K562 (cell line): Measurements from ENCODE around the gene ITSN2. TPM values are rescaled to one million over a fixed set of nuclear protein-coding genes. Genes with fewer than 3 reads are reported as not detected.

ENCODE experiments used
- BRD4 ChIP-seq: fragments of 200-600 bp; sonication (generic); IDR thresholded peaks from 2 replicates; pipeline ENCODE4 v1.6.1; 2017; ENCODE audit warnings: inconsistent platforms
- FOXP1 ChIP-seq: sonication (generic); formaldehyde crosslinking; IDR thresholded peaks from 2 replicates; pipeline ENCODE4 v1.8.0; 2022; ENCODE audit warnings: mild to moderate bottlenecking, missing genetic modification reagents
- GTF2E2 ChIP-seq: fragments of 200-800 bp; sonication (Bioruptor generic); IDR thresholded peaks from 2 replicates; pipeline ENCODE4 v1.6.1; 2016; ENCODE audit warnings: missing genetic modification characterization, missing compliant biosample characterization
- HDGF ChIP-seq: fragments of 450-650 bp; IDR thresholded peaks from 2 replicates; pipeline ENCODE4 v1.6.1; 2016
- HOMEZ ChIP-seq: fragments of 250-450 bp; sonication (Bioruptor Pico); IDR thresholded peaks from 2 replicates; pipeline ENCODE4 v1.4.0; 2020; ENCODE audit warnings: mild to moderate bottlenecking, moderate library complexity
- KDM5B ChIP-seq: fragments of 200-600 bp; sonication (generic); IDR thresholded peaks from 2 replicates; pipeline ENCODE4 v1.6.1; 2012; ENCODE audit warnings: low read depth, mild to moderate bottlenecking, moderate library complexity, low read length, control low read depth, inconsistent platforms; ENCODE audit not compliant: insufficient replicate concordance
- MAZ ChIP-seq, 2 experiments: fragments of 450-650 bp in 1 of 2; sonication (generic) in 1 of 2; formaldehyde crosslinking; IDR thresholded peaks in 1 of 2; conservative IDR thresholded peaks in 1 of 2; 2 replicates each; pipeline versions ENCODE4 v1.4.0 to v1.5.0; 2020; ENCODE audit warnings: mild to moderate bottlenecking in 1 of 2, missing genetic modification reagents in 1 of 2
- MTA3 ChIP-seq: fragments of 450-650 bp; formaldehyde crosslinking; IDR thresholded peaks from 2 replicates; pipeline ENCODE4 v1.6.1; 2017; ENCODE audit warnings: mild to moderate bottlenecking, borderline replicate concordance
- NFIC ChIP-seq: fragments of 450-650 bp; IDR thresholded peaks from 2 replicates; pipeline ENCODE4 v1.6.1; 2017; ENCODE audit warnings: mild to moderate bottlenecking, inconsistent platforms
- PHF20 ChIP-seq: fragments of 450-650 bp; IDR thresholded peaks from 2 replicates; pipeline ENCODE4 v1.6.1; 2018; ENCODE audit not compliant: partially characterized antibody
- POLR2G ChIP-seq: fragments of 200-400 bp; formaldehyde crosslinking; IDR thresholded peaks from 2 replicates; pipeline ENCODE4 v1.6.1; 2017; ENCODE audit warnings: low read depth, mild to moderate bottlenecking, antibody characterized with exemption, low read length, moderate library complexity
- PREB ChIP-seq: sonication (generic); formaldehyde crosslinking; IDR thresholded peaks from 2 replicates; pipeline ENCODE4 v1.8.1; 2023; ENCODE audit warnings: mild to moderate bottlenecking, missing genetic modification reagents
- RBM17 ChIP-seq: fragments of 200-400 bp; formaldehyde crosslinking; IDR thresholded peaks from 2 replicates; pipeline ENCODE4 v1.6.1; 2017; ENCODE audit warnings: low read depth, mild to moderate bottlenecking, low read length, borderline replicate concordance
- RBM25 ChIP-seq: fragments of 200-400 bp; formaldehyde crosslinking; IDR thresholded peaks from 2 replicates; pipeline ENCODE4 v1.6.1; 2018; ENCODE audit warnings: low read length, low read depth, moderate library complexity; ENCODE audit not compliant: severe bottlenecking
- SAP30 ChIP-seq: fragments of 200-600 bp; sonication (generic); IDR thresholded peaks from 2 replicates; pipeline ENCODE4 v1.6.1; 2012; ENCODE audit warnings: borderline replicate concordance, low read depth, mild to moderate bottlenecking, moderate library complexity, low read length, control low read depth, inconsistent platforms; ENCODE audit not compliant: insufficient read depth, poor library complexity, severe bottlenecking
- SIN3B ChIP-seq: fragments of 450-650 bp; IDR thresholded peaks from 2 replicates; pipeline ENCODE4 v1.6.1; 2017; ENCODE audit warnings: low read depth, mild to moderate bottlenecking, moderate library complexity
- YY1 ChIP-seq, 3 experiments: IDR thresholded peaks; 2 replicates each; pipeline ENCODE4 v1.6.1; 2011; ENCODE audit warnings: low read length in 2 of 3, mild to moderate bottlenecking in 2 of 3, moderate library complexity in 2 of 3, borderline replicate concordance in 1 of 3, control low read depth in 1 of 3, low read depth in 1 of 3; ENCODE audit not compliant: insufficient read depth in 3 of 3, insufficient replicate concordance in 2 of 3, control insufficient read depth in 1 of 3, insufficient read length in 1 of 3; ENCODE audit errors: extremely low read depth in 1 of 3
- ZNF583 ChIP-seq: fragments of 250-450 bp; sonication (Bioruptor Pico); IDR thresholded peaks from 2 replicates; pipeline ENCODE4 v1.4.0; 2020
- ZNF592 ChIP-seq: fragments of 450-650 bp; IDR thresholded peaks from 2 replicates; pipeline ENCODE4 v1.6.1; 2017; ENCODE audit warnings: antibody characterized with exemption, mild to moderate bottlenecking
- polyA plus RNA-seq, 8 experiments: library from polyadenylated mRNA; depleted of rRNA in 4 of 8; stranded (reverse) in 5 of 8; unstranded in 3 of 8; fragments of >200 nt; fragmentation: Nextera tagmentation in 2 of 8; fragmentation: Illumina TruSeq in 1 of 8; extraction: Ambion mirVana in 2 of 8; extraction: Trizol in 1 of 8; gene quantifications; 2 replicates each; pipeline versions ENCODE4 v1.2.1 to v1.2.3, GENCODE V29; 2011 to 2014; ENCODE audit warnings: inconsistent platforms in 1 of 8, missing spikeins in 1 of 8
- total RNA-seq, 7 experiments: library from RNA; depleted of rRNA in 6 of 7; stranded (reverse); fragments of >200 nt in 6 of 7; fragmentation: Illumina TruSeq in 2 of 7; extraction: Trizol in 2 of 7; gene quantifications; 2 replicates each; pipeline versions ENCODE4 v1.2.1 to v1.2.3, GENCODE V29; 2011 to 2021; ENCODE audit warnings: low replicate concordance in 1 of 7

ITSN2 gene
- total and polyA plus RNA-seq, 9 of the 15 experiments (the other 6 are each of a cell fraction or from before 2014, with no cell fraction given), result 6.6 to 19.9 (median 15.2) TPM

- no peak for TF ChIP-seq RBM17
- peak; percentile 55; the same call in 1 of the 2 replicates for TF ChIP-seq MTA3
- TF ChIP-seq GTF2E2, result 0 out of 2 replicates have a peak, but pooled peaks have one; percentile 64
- TF ChIP-seq POLR2G, result peak; percentile 97
- TF ChIP-seq SIN3B, result peak; percentile 65; the same call in 1 of the 2 replicates
- TF ChIP-seq SAP30, result peak; percentile 23
- no peak for TF ChIP-seq PREB
- 0 out of 2 replicates have a peak, but pooled peaks have one; percentile 48 for TF ChIP-seq HOMEZ
- TF ChIP-seq KDM5B, result peak; percentile 58
- peak; percentile 38; the same call in 1 of the 2 replicates for TF ChIP-seq BRD4
- TF ChIP-seq MAZ (CRISPR knock-in tag; conservative IDR thresholded peaks at IDR 0.05 in 1 of 2, IDR thresholded peaks at IDR 0.05 in 1 of 2), result peak; percentile 77 to 83
- TF ChIP-seq FOXP1, result peak; percentile 31; the same call in 1 of the 2 replicates
- TF ChIP-seq PHF20, result peak; percentile 61
- TF ChIP-seq YY1 (IDR thresholded peaks at IDR 0.05; ENCODE audit: borderline replicate concordance in 1 of 3, control insufficient read depth in 1 of 3, extremely low read depth in 1 of 3, insufficient read depth in 3 of 3, insufficient read length in 1 of 3, insufficient replicate concordance in 2 of 3, low read depth in 1 of 3, low read length in 2 of 3), result peak; percentile 79 to 96 (median 95)
- TF ChIP-seq NFIC, result peak; percentile 54
- TF ChIP-seq RBM25, result peak; percentile 20
- peak; percentile 78 for TF ChIP-seq ZNF592
- TF ChIP-seq HDGF, result no peak
- TF ChIP-seq ZNF583, result 0 out of 2 replicates have a peak, but pooled peaks have one; percentile 41
Observed at GRCh38 chr2:24360050-24360962, at the start of gene ITSN2 (continued).
